ENCODE measurements around the gene MRPL38. TPM values are rescaled to one million over a fixed set of nuclear protein-coding genes. Genes with fewer than 3 reads are reported as not detected.

The MRPL38 gene
- total RNA-seq, 1 experiment from 2014 or later = 124 TPM

Other genes with a start within 250 kb of the MRPL38 start
- 28.6 and 38.9 TPM in 2 replicates for gene RECQL5, start 237.7 kb downstream of the MRPL38 start, total RNA-seq (2014; rRNA removed; shearing (Covaris generic); ENCODE audit: low replicate concordance)
- 96.6 and 104 TPM in 2 replicates for gene SAP30BP, start 237.5 kb downstream of the MRPL38 start, total RNA-seq (2014; rRNA removed; shearing (Covaris generic); ENCODE audit: low replicate concordance)
- 8.1 and 12.4 TPM in 2 replicates for gene ITGB4, start 183.4 kb downstream of the MRPL38 start, total RNA-seq (2014; rRNA removed; shearing (Covaris generic); ENCODE audit: low replicate concordance)
- gene GALK1, start 139.7 kb downstream of the MRPL38 start, total RNA-seq (2014; rRNA removed; shearing (Covaris generic); ENCODE audit: low replicate concordance) = 45.8 and 57.3 TPM in 2 replicates
- gene UNK, start 120.1 kb downstream of the MRPL38 start, total RNA-seq (2014; rRNA removed; shearing (Covaris generic); ENCODE audit: low replicate concordance) = 34.4 and 37.1 TPM in 2 replicates
- gene UNC13D, start 60.5 kb downstream of the MRPL38 start, total RNA-seq (2014; rRNA removed; shearing (Covaris generic); ENCODE audit: low replicate concordance) = 1.5 and 2.2 TPM in 2 replicates
- 16.9 and 25.7 TPM in 2 replicates for gene WBP2, start 49.5 kb downstream of the MRPL38 start, total RNA-seq (2014; rRNA removed; shearing (Covaris generic); ENCODE audit: low replicate concordance)
- gene TRIM47, start 26.3 kb downstream of the MRPL38 start, total RNA-seq (2014; rRNA removed; shearing (Covaris generic); ENCODE audit: low replicate concordance) = 73.4 and 102 TPM in 2 replicates
- gene TRIM65, start 7.9 kb downstream of the MRPL38 start, total RNA-seq (2014; rRNA removed; shearing (Covaris generic); ENCODE audit: low replicate concordance) = 30.9 and 44.3 TPM in 2 replicates
- 14.2 and 19.6 TPM in 2 replicates for gene FBF1, start 36.2 kb upstream of the MRPL38 start, total RNA-seq (2014; rRNA removed; shearing (Covaris generic); ENCODE audit: low replicate concordance)
- gene ACOX1, start 74.3 kb upstream of the MRPL38 start, total RNA-seq (2014; rRNA removed; shearing (Covaris generic); ENCODE audit: low replicate concordance) = 15.6 and 20.9 TPM in 2 replicates
- gene TEN1, start 74.4 kb upstream of the MRPL38 start, total RNA-seq (2014; rRNA removed; shearing (Covaris generic); ENCODE audit: low replicate concordance) = 23.1 and 46.5 TPM in 2 replicates
- gene CDK3, start 96.0 kb upstream of the MRPL38 start, total RNA-seq (2014; rRNA removed; shearing (Covaris generic); ENCODE audit: low replicate concordance) = 5.3 and 12.0 TPM in 2 replicates
- gene EVPL, start 122.4 kb upstream of the MRPL38 start, total RNA-seq (2014; rRNA removed; shearing (Covaris generic); ENCODE audit: low replicate concordance) = 48.6 and 51.7 TPM in 2 replicates
- gene SRP68, start 167.6 kb upstream of the MRPL38 start, total RNA-seq (2014; rRNA removed; shearing (Covaris generic); ENCODE audit: low replicate concordance) = 58.2 and 60.8 TPM in 2 replicates
- not detected in 2 replicates for gene GALR2, start 169.9 kb upstream of the MRPL38 start, total RNA-seq (2014; rRNA removed; shearing (Covaris generic); ENCODE audit: low replicate concordance)
- gene ZACN, start 174.3 kb upstream of the MRPL38 start, total RNA-seq (2014; rRNA removed; shearing (Covaris generic); ENCODE audit: low replicate concordance) = not detected in 2 replicates
- gene EXOC7, start 198.9 kb upstream of the MRPL38 start, total RNA-seq (2014; rRNA removed; shearing (Covaris generic); ENCODE audit: low replicate concordance) = 71.7 and 72.1 TPM in 2 replicates
- 1.7 TPM in 1 of 2 replicates, not detected in the other for gene FOXJ1, start 236.4 kb upstream of the MRPL38 start, total RNA-seq (2014; rRNA removed; shearing (Covaris generic); ENCODE audit: low replicate concordance)